HG02588 (cell line): ENCODE measurements around the gene COL16A1.

ENCODE experiments used
- ATAC-seq: cut with Tn5 transposase; IDR thresholded peaks from one replicate; pipeline ENCODE4 v1.9.1; 2021; ENCODE audit warnings: mild to moderate bottlenecking, moderate library complexity; ENCODE audit not compliant: unreplicated experiment

The COL16A1 gene

DNA sequence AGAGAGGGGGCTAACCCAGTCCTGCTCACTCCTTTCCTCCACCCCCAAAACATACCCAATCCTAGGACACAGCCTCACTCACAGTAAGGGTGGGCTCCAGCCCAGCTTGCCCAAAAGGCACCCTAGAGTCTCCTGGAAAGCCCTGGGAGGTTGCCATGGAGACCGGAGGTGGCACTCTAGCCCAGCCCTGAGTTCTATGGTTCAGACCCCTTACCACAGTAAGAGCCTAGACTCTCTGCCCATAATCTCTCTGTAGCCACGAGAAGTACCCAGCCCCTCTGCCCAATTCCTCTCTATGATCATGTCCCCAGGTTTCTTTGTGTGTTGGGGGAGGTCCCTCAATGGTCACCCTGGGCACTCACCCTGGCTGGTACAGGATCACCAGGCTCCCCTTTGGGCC is 14.4 kb downstream of the COL16A1 start:
- ATAC-seq = no peak

DNA sequence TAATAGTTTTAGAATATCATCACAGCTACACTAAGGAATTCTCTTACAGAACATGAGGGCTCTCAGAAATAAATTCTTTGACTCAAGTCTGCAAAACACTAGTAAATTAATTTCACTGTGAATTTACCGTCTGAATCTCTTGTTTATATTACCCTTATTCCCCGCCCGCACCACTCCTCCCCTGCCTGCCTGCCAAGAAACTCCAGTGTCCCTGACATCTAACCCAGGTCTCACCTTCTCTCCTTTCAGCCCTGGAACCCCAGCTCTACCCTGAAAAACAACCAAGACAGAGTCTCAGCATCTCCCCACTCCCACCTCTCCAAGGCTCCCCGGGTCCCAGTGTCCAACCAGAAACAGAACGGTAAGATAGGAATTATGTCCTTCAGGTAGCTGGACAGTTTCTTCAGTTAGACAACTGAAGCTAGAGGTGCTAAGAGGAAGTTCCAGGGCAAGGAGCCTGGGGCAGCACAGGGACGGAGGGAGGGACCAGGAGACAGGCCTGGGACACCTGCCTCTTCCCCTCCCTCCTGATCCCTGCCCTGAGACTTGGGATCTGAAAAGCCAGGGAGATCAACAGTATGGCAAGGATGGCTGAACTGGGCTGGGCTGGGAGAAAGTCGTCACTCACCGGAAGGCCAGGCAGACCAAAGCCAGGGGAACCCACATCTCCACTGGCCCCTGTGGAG is 15.4 kb downstream of the COL16A1 start:
- no peak for ATAC-seq

DNA sequence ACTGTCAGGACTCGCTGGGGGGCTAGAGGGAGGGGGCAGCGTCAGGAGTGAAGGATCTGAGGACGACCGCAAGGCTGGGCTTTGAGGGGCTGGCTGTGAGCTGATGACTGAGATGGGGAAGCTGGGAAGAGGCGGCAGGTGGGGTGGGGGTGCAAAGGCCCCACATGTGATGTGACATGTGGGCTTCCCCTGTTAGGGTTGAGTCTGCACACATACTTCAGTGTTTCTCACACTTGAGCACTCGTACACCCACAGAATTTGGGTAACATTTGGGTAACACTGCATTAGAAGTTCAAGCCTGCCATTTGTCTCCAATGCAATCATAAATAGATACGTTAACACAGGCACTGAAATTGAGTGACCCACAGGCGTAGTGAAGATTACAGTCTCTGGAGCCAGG is 16.2 kb downstream of the COL16A1 start:
- ATAC-seq = no peak

DNA sequence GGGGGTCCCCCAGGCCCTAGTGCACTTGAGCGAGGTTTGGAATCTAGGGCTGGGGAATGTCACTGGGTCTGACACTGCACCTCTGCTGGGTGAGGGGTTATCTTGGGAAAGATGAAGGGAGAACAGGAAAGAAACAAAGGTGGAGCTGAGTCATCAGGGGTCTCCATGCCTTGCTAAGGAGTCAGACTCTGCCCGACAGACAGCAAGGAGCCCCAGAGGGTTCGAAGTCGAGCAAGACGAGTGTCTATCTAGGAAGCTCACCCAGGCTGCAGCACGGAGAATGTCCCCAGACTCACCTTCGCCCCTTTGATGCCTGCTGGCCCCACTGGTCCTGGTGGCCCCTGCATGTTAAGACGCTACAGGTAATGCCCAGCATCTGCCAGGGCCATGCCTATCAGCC is 18.0 kb downstream of the COL16A1 start:
- no peak for ATAC-seq

DNA sequence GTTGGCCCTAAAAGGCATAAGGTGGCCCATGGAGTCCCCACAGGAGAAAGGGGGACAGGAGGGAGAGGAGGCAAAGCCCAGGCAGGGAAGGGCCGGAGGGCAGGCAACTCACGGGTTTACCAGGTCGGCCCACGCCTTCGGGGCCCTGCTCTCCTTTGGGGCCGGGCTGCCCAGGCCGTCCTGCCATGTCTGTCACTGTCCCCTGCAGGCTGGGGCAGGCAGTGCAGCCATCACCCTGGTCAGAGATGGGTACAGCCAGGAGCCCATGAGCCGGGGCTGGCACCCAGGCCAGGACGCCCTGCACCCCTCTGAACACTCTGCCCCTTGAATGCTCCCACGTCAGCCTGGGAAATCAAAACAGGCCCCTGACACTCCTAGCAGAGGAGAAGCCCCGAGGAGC is 19.8 kb downstream of the COL16A1 start:
- ATAC-seq = no peak

DNA sequence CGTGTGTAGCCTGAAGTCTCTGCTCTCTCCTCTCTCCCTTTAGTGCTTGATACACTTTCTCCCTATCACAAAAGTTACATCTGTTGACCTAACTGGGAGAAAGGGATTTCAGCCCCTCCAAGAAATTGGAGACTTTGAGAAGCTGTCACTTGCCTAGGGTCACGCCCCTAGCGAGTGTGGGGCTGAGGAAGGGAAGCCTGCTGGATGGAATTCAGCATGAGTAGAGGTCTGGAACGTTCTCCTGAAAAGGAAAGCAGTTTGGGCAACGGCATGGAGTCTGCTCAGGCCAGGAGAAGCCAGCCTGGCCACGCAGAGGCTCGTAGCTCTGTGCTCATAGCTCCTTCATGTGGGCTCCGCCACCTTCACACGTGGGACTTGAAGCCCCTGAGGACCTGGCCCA is 22.4 kb downstream of the COL16A1 start:
- ATAC-seq = no peak

DNA sequence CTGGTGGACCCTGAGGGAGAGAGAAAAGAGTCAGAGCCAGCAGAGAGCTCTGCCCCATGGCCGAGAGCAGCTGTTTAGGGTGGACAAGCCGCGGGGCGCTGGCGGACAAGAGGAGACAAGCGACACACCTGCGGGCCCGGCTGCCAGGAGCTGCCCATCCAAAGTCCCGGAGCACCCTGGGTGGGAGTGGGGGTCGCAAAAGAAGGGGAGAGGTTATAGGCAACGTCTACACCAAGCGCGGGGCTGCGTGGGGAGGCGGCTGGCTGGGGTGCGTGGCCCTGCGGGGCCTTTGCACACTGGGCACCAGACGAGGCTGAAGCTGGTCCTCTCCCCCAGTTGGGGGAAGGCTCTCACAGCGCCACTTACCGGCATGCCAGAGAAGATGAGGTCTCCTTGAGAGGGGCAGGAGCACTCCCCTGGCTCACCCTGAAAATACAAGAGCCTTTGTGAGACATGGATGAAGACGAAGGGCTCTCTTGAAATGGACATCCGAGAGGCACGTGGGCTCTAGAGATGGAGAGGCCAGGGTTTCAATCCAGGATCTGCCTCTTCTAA is 24.1 kb downstream of the COL16A1 start:
- no peak for ATAC-seq

DNA sequence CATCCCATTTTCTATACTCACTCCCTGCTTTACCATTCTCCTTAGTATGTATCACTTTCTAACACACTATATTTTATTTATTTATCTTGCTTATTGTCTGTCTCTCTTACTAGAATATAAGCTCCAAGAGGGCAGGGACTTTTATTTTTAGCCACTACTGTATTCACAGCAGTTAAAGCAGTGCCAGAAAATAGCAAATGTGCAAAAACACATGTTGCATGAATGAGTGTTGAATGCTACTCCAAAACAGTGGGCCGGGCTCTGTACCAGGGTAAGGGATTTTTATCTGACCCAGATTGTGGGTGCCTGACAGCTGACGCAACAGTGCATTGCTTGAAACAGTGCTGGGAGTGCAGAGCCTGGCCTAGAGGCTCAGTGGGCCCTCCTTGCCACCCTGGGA is 24.7 kb downstream of the COL16A1 start:
- ATAC-seq = no peak

DNA sequence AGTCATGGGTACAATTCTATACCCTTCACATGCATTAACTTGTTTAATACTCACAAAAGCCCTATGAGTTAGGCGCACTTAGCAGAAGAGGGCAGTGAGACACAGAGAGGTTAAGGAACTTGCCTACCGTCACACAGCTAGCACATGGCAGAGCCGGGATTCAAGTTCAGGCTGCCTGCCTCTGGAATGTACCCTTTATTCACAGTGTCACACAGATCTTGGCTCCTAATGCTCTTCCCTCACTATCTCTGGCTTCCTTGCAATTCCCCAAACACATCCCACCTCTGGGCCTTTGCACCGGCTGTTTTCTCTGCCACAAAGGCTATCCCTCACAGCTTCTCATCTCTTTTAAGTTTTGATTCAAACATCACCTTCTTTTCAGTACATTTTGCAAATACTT is 25.1 kb downstream of the COL16A1 start:
- ATAC-seq = no peak

DNA sequence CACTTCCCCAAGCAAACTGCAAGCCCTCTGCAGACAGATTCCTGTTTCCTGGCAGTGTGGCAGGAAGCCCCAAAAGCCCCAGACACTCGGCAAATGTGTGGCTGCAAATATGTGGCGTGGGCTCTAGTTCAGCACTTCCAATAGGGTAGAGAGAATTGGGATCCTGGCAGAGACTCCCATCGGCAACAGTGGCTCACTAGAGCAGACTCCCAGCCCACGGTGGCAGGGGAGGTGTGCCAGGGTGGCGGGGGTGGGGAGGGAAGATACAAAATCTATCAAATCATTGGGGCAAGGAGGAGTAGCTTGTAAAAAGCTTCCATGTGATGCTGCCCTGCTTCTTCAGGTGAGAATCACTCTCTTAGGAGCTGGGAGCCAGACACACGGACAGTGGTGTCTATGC is 25.9 kb downstream of the COL16A1 start:
- no peak for ATAC-seq

DNA sequence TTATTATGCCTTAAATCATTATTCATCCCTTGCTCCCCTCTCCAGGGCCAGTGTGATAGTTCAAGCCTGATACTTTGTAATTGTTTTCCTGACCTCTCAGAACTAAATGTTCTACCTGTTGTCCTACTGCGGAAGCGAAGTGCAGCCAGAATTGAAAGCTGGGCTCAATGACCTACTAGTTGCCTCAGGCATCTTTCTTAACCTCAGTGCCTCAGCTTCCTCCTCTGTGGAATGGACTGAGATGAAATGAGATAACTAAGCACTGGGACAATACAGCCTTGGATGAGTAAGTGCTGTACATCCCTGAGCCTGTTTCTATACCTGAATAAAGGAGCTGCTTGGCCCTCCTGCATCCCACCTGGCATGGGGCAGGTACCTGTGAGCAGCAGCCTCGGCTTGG is 26.4 kb downstream of the COL16A1 start:
- ATAC-seq = no peak

DNA sequence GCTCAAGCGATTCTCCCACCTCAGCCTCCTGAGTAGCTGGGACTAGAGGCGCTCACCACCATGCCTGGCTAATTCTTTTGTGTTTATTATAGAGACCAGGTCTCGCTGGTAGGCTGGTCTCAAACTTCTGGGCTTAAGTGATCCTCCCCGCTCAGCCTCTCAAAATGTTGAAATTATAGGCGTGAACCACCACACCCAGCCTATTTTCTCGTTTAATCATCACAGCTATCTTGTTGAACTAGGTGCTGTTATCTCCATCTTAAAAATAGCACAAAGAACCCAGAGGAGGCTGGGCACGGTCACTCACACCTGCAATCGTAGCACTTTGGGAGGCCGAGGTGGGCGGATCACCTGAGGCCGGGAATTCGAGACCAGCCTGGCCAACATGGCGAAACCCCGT is 28.1 kb downstream of the COL16A1 start:
- ATAC-seq = no peak

DNA sequence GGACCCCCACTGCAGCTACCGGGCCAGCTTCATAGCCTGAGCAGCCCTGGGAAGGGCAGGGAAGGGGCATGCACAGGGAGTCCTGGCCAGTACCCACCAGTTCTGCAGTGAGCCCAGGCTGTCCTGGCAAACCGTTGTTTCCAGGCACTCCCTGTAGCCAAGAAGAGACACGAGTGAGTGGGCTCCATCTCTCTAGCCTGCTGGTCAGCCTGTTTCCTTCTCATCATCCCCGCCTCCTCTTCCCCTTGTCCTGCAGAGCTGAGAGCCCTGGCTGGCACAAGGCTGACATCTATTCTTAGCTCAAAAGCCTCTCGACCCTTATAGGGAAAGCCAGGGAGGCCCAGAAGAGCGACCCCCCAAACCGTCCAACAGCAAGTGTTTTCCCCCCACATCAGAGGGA is 28.7 kb downstream of the COL16A1 start:
- ATAC-seq = no peak

DNA sequence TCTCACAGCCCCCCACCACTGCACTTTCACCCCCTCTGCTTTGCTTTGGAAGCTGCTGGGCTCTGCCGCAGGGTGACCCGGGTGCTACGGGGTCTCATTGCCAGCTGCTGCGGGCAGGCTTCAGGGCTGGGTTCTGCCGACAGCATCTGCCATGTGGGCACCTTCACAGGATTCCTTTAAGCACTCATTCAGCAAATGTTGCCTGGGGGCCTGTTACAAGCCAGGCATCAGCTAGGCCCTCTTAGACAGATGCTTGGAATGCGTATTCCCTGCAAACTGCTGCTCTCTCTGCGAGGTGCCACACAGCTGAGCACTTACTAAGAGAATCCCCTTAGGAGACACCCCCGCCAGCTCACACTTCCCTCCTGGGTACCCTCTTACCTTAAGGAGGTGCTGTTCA is 29.2 kb downstream of the COL16A1 start:
- ATAC-seq = no peak

DNA sequence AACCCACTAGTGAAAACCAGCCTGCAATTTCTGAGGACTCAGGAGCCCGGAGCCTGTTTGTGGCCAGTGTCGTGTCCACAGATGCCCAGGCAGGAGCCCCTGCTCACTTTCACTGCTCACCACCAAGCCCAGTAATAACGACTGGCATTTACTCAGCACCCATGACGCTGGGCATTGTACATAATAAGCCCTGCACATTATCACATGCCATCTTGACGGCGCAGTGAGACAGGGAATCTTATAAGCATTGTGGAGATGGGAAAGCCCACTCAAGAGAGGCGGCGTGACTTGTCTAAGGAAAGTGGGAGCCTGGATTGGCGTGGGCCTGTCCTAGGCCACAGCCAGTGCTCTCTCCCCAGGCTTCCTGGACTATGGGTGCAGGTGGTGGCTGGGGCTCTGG is 30.4 kb downstream of the COL16A1 start:
- no peak for ATAC-seq

DNA sequence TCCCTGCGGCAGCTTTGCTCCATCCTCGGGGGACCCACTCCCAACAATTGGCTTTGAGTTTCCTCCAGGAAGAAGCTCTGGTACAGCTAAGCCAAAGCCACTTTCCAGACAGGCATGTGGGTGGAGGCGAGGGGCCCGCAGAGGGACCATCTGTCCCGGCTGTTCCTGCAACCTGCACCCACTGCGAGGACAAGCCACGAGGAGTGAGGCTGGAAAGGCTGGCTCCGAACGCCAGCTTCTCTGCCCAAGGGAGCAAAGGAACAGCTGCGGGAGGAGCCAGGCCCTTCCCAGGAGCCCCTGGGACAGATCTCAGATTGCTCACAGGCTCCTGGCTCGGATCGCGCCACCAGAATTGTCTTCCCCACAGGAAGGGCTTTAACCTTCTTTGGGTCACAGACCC is 30.8 kb downstream of the COL16A1 start:
- ATAC-seq = no peak

DNA sequence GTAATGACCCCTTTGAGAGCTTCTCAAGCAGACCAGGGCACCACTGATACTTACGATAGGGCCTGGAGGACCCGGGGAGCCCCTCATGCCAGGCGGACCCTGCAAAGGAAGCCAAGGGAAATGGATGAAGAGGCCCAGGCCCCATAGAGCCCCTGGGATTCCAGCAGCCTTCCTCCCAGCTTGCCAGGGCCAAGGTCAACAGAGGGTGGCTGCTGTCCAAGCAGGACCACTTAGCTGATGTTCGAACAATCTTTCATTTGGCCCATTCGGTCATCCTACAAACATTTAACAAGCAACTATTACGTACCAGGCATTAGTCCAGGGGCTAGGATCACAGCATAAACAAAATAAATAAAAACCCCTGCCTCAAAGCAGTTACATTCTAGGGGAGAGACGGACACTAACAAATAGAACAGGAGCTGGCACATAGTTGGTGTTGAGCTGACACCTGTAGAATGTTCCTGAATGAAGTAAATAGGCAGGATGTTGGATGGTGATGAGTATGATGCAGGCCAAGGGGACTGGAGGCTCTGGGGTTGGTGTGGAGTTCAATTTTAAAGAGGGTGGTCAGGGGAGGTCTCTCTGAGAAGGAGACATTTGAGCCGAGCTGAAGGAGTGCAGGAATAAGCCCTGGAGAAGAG is 32.1 kb downstream of the COL16A1 start:
- no peak for ATAC-seq

DNA sequence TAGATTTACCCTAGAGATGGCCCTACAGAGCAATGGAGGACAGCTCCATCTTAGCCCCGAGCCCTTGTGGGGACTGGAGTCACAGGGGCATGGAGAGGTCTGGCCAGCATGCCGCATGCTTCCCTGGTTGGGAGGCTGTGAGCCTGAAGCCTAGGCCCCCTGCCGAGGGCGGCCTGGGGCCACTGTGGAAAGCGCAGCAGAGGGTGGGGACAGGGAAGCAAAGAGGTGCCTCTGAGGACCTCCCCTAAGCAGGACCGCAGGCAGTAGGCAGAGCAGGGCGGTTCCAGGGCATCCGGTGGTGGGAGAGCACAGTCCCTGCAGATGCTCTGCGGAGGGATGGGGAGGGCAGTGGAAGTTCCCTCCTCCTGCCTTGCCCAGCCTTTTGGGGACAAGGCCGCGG is 32.7 kb downstream of the COL16A1 start:
- no peak for ATAC-seq

DNA sequence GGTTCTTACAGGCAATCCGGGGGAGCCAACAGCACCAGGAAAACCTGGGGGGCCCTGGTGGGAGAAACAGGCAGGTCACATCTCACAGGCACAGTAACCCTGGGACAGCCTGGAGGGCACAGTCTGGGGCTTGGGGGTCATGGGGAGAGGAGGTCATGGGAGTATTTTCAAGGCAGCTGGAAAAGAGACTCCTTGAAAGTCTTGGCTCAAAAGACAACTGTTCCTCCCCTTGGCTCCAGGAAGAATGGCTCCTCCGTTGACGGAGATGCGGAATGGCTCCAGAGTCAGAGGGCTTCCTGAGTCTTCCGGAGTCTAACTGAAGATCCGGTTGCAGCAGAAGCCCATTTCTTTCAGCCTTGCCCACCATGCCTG is 33.2 kb downstream of the COL16A1 start:
- ATAC-seq = no peak

DNA sequence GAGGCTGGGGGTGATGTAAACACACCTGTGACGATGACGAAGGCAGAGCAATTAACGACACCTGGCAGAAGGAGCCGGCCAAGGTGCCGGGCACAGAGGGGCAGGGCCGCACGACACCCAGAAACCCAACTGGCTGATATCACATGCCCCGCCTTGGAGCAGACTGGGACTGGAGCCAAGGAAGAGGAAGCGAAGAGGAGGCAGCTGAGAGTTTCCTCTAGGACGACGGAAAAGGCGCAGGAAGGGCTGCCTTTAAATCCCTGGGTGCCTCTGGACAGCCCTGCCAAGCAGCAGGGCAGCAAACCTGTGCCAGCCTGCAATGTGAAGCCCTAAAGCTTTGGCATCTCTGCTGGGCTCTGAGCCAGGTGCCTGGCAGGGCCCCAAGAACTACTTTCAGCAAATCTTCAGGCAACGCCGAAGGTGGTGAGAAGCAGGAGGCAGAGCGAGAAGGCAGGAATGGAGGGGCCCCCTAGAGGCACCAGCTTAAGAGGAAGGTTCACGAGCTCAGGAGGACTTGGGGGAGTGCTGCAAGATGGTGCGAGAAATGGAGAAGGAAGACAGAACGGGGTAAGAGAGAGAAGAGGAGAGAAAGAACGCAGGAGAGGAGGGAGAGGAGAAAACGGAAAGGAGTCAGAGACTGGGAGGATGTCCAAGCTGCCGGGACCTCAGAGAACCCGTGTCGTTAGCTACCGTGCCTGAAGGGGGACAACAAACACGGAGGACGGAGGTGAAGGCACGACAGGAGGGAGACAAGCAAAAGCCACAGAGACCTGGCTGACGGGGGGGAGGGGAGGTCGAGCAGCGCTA is 33.8 kb downstream of the COL16A1 start:
- ATAC-seq = no peak

DNA sequence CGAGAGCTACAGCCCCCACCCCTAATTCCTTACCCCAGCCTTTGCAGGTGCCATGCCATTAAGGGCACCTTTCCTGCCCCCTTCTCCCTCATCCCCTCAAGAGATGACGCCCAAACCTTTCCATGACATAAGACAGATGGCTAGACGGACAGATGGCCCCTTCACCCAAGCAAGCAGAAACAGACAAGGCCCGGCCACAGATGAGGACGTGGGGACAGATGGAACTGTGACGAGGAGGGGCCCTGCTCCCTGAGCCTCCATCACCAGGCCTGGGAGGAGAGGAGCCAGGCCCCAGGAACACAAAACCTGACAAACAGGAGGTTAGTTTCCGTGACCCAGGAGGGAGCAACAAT is 34.4 kb downstream of the COL16A1 start:
- no peak for ATAC-seq

DNA sequence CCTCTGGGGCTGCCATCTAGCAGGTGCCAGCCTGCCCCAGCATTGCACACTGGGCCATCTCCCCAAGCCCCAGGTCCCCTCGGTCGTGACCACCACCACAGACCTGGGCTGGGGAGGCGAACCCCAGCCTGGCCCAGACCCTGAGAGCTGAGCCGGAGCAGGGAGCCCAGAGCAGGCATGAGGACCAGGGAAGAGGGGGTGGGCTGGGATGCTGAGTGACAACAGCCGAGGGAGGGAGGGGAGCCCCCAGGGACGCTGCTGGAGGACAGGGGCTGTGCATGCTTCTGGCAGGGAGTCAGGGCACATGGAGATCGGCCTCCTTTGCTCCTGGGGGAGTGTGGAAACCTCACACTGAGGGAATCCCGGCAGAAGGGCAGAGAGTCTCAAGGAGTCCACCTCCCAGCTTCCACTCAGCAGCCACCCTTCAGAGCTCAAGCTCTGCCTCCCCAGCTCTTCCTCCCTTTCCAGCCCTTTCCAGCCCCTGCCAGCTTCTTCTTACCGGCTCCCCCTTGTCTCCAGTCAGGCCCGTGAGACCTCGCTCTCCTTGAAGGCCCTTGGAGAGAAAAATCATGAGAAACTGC is 35.4 kb downstream of the COL16A1 start:
- no peak for ATAC-seq
